Neural cell (in vitro differentiated cells): ENCODE measurements around the gene NT5C3A.
A peak's percentile ranks its signal among the peaks of the same experiment; 100 is the strongest.

ENCODE experiments used
- EP300 ChIP-seq: fragments of 450-650 bp; conservative IDR thresholded peaks from 2 replicates; pipeline ENCODE4 v1.6.1; 2014; ENCODE audit warnings: antibody characterized with exemption, mild to moderate bottlenecking, moderate library complexity; ENCODE audit not compliant: poor library complexity, severe bottlenecking
- EZH2 ChIP-seq: fragments of 200-600, 300-800 bp; shearing (Covaris generic), sonication (generic); IDR thresholded peaks from 2 replicates; pipeline ENCODE4 v1.6.1; 2014; ENCODE audit warnings: antibody characterized with exemption, low read length, borderline replicate concordance, mild to moderate bottlenecking; ENCODE audit not compliant: insufficient read depth, poor library complexity, severe bottlenecking
- MXI1 ChIP-seq: fragments of 450-650 bp; conservative IDR thresholded peaks from 2 replicates; pipeline ENCODE4 v1.6.1; 2014; ENCODE audit warnings: antibody characterized with exemption, mild to moderate bottlenecking; ENCODE audit not compliant: poor library complexity, severe bottlenecking
- POLR2AphosphoS5 ChIP-seq: IDR thresholded peaks from 2 replicates; pipeline ENCODE4 v1.6.1; 2012
- RAD21 ChIP-seq: fragments of 450-650 bp; conservative IDR thresholded peaks from 2 replicates; pipeline ENCODE4 v1.6.1; 2014; ENCODE audit warnings: antibody characterized with exemption, mild to moderate bottlenecking, moderate library complexity
- SMC3 ChIP-seq: fragments of 450-650 bp; conservative IDR thresholded peaks from 2 replicates; pipeline ENCODE4 v1.6.1; 2014; ENCODE audit warnings: antibody characterized with exemption, mild to moderate bottlenecking, moderate library complexity; ENCODE audit not compliant: poor library complexity
- TAF1 ChIP-seq: IDR thresholded peaks from 2 replicates; pipeline ENCODE4 v1.6.1; 2012; ENCODE audit warnings: low read depth
- TF ChIP-seq, protein P1 (sequence below): fragments of 450-650 bp; IDR thresholded peaks from 2 replicates; pipeline ENCODE4 v1.5.1; 2014; ENCODE audit warnings: antibody characterized with exemption, mild to moderate bottlenecking, moderate library complexity; ENCODE audit not compliant: poor library complexity, severe bottlenecking
- TF ChIP-seq, protein P2 (sequence below): IDR thresholded peaks from 2 replicates; pipeline ENCODE4 v1.6.1; 2012; ENCODE audit warnings: borderline replicate concordance

DNA sequence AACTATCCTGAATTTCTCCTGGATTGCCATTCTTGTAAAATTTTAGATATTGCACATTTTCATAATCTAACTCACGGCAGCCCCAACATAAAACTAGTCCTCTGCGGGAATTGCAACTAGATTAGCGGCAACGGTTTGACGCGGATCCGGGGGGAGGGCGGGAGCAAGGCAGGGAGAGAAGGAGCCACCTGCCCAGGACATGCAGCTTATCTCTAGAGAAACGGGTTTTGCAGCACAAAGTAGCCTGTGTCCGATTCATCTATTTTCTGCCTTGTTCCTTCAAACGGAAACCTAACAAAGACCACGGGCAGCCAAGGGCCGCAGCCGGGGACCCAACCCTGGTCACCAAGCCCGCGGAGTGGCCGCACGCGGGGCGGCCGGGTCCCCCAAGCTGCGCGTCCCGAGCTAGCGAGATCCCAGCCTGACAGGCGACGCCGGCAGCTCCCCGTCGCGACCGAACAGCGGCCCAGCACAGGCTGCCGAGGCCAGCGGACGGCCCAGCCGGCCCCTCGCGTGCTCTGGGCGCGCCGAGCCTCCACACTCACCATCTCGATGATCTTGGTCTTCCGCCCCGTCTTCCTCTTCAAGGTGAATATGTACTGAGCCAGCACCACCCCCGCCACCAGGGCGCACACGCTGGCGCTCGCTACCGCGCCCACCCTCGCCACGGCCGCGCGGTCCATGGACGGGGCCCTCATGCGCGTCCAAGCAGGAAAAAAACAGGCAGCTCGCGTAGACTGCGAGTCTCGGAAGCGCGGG lies at the start of gene NT5C3A:
- TF ChIP-seq, protein P1, sequence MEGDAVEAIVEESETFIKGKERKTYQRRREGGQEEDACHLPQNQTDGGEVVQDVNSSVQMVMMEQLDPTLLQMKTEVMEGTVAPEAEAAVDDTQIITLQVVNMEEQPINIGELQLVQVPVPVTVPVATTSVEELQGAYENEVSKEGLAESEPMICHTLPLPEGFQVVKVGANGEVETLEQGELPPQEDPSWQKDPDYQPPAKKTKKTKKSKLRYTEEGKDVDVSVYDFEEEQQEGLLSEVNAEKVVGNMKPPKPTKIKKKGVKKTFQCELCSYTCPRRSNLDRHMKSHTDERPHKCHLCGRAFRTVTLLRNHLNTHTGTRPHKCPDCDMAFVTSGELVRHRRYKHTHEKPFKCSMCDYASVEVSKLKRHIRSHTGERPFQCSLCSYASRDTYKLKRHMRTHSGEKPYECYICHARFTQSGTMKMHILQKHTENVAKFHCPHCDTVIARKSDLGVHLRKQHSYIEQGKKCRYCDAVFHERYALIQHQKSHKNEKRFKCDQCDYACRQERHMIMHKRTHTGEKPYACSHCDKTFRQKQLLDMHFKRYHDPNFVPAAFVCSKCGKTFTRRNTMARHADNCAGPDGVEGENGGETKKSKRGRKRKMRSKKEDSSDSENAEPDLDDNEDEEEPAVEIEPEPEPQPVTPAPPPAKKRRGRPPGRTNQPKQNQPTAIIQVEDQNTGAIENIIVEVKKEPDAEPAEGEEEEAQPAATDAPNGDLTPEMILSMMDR: no peak
- TF ChIP-seq RAD21 (peak; percentile 19), EP300 (peak; percentile 27), EZH2 (no peak), POLR2AphosphoS5 (peak; percentile 88), SMC3 (peak; percentile 43), MXI1 (peak; percentile 89), TAF1 (peak; percentile 72)
- TF ChIP-seq, protein P2, sequence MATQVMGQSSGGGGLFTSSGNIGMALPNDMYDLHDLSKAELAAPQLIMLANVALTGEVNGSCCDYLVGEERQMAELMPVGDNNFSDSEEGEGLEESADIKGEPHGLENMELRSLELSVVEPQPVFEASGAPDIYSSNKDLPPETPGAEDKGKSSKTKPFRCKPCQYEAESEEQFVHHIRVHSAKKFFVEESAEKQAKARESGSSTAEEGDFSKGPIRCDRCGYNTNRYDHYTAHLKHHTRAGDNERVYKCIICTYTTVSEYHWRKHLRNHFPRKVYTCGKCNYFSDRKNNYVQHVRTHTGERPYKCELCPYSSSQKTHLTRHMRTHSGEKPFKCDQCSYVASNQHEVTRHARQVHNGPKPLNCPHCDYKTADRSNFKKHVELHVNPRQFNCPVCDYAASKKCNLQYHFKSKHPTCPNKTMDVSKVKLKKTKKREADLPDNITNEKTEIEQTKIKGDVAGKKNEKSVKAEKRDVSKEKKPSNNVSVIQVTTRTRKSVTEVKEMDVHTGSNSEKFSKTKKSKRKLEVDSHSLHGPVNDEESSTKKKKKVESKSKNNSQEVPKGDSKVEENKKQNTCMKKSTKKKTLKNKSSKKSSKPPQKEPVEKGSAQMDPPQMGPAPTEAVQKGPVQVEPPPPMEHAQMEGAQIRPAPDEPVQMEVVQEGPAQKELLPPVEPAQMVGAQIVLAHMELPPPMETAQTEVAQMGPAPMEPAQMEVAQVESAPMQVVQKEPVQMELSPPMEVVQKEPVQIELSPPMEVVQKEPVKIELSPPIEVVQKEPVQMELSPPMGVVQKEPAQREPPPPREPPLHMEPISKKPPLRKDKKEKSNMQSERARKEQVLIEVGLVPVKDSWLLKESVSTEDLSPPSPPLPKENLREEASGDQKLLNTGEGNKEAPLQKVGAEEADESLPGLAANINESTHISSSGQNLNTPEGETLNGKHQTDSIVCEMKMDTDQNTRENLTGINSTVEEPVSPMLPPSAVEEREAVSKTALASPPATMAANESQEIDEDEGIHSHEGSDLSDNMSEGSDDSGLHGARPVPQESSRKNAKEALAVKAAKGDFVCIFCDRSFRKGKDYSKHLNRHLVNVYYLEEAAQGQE: peak; percentile 46
